NCI-H748 (cell line): Measurements from ENCODE around the gene PPP2R3A.

ENCODE experiments used
- DNase-seq: peaks from one replicate; lab custom pipeline; 2025; ENCODE audit not compliant: unreplicated experiment; lab: John Stamatoyannopoulos, UW

PPP2R3A gene

DNA sequence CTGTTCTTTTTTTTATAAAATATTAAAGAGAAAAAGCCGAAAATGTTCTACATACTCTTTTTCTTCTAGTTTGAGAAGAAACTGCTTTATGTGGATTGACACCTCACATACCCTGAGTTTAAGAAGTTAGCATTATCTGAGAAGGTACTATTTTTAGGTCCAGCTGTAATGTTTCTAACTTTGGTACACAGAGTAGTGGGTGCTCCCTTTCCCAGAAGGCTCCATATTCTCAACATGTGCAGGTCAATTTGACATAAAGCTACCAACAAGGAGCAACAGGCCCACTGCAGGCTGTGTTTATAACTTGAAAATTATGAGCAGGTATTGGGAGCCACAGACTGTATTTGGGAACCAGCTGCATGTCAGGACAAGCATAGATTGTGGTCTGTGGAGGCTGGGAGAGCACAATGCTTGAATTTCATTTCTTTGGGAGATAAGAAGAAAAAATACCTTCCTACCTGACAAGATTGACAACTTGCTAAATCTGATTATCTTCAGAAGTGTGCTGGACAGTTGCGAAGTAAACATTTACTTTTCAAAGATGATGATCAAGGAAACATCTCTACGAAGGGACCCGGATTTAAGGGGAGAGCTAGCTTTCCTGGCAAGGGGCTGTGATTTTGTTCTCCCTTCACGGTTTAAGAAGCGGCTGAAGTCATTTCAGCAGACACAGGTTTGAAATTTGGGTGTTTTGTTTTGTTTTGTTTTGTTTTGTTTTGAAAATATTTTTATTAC lies 57.2 kb downstream of the PPP2R3A start:
- no peak for DNase-seq

DNA sequence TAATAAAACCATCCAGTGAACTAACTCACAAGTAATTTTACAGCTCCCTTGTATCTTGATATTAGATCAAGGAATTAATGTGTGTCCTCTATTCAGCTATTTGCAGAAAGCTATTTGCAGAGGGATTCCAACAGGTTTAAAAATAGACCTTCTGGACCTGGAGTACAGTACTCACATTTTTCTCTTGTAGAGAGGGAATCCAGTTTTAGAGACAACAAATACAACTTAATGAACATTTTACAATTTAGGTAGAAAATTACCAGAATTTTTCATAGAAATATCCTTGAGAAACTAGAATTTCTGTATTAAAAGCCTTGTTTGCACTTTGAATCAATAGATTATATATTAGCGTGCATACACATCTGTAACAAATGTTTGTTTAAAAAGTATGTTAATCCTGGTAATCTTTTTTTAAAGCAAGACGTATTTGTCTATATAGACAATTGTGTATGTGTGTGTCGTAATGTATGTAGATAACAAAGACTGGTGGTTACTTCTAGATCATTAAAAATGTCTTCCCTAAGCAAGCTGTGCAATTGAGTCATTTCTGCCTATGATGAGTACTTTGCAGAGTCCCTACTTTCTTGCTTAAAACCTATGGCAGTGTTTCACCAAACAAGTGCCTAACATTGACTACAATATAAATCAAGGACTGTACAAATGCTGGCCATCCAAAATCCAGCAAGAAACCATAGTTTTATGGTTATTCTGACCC lies 57.9 kb downstream of the PPP2R3A start:
- no peak for DNase-seq

DNA sequence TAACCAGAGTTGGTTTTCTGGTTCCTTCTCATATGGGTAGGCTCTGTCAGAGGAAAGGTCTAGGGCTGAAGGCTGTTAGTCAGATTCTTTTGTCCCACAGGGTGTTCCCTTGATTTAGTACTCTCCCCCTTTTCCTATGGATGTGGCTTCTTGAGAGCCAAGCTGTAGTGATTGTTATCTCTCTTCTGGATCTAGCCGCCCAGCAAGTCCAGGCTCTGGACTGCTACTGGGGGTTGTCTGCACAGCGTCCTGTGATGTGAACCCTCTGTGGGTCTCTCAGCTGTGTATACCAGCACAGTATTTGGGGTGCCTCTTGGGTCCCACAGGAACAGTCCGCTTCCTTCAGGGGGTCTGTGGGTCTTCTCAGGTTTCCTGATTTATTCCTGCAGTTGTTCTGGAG lies 70.8 kb downstream of the PPP2R3A start:
- DNase-seq: no peak

DNA sequence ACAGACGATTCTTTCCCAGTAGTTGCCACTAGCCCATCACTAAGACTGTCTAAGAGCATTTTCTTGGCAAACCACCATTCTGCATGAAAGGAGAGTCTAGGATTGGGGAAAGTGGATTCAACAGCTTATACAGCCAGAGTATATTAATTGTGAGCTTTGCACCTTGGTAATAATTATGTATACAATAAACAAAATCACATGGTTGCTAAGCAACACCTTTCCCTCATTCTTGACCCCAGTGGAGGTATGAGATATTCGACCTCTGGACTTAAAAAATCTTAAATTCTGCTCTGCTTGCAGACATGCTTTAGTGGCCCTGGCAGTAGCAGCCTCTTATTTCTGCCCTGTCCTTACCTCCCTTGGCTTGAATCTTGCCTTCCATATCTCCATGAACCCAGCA lies 73.1 kb downstream of the PPP2R3A start:
- DNase-seq: no peak

DNA sequence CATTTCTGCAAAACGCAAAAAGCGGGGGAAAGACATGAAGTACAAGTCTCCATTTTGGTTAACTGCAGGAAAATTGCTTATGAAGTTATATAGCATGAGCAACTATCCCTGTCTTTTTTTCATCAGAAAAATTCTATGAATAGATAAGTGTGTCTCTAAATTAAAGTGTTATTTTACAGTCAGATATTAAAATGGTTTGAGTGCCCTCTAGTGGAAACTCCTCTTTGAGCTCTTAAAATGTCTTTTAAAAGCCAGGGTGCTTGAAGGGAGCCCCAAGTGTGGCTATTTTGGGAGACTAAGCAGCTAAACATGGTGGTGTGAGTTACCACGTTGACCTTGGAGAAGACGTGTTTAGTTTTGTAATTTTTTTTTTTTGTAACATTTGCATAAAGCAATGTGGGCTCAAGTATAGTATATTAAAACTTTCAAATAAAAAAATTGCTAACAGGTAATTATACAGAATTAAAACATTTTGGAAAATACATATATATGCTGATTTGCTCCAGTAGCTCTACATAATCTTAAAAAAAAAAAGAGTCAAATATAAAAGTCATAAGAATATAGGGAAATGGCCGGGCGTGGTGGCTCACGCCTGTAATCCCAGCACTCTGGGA lies 77.2 kb downstream of the PPP2R3A start:
- peak; percentile 54 for DNase-seq

DNA sequence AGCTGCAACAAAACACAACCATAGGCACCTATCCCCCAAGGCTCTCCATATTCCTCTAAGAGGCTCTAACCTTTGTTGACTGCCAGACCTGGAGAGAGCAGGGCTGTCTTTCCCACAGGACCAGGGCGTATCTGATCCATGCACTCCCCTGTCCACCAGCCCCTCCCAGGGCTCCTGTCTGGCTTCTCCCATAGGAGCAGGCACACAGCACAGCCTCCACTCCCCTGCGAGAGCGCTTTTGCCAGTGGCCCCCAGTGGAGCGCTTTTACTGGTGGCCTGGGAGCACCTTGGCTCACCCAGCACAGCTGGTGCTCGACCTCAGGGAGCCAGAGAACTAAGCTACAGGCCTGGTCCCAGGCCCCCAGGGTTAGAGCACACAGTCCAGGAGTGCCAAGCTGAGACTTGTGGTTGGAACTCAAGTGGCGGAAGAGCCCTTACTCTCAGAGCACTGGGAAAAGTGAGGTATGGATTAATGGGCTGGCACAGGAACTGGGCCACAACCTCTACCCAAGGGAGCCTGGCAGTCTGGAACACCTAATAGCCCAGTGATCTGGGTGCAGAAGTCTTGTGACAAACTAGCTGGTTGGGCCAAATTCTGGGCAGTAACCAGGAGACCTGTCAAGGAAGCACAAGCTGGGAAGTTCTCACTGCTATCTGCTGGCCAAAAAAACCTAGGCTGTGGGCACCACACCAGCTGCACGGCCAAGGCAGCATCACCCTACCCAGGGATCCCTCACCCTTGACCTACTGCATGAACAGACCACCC lies 79.6 kb downstream of the PPP2R3A start:
- peak; percentile 0 for DNase-seq

DNA sequence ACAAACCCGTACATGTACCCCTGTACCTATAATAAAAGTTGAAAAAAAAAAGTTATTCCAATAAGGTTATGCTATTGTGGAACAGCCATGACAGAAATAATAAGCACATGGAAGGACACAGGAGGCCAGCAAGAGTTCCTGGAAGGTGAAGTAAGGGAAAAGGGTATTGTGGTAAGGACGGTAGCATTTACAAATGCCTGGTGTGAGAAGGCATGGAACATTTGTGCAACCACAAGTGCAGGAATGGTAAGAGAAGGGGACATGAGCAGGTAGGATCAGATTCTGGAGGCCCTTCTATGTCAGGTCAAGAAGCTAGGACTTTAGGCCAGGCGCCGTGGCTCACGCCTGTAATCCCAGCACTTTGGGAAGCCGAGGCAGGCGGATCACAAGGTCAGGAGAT lies 82.5 kb downstream of the PPP2R3A start:
- DNase-seq: no peak

DNA sequence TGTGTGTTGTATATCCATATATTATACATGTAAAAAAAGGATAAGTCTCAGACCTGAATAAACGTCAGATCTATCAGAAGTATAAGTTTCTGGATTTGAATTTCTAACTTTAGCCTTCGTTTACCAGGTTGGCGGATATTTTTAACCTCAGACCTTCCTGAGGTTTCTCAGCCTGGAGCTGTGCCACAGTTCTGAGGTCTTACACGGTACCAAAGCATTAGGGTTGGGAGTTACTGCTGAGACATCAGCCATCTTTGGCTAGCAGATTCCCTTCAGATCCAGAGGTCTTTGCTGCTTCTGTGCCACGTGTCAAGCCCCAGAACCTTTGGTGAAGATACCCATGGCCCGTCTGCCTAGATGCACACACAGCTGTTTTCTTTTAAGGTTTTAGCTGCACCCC lies 84.7 kb downstream of the PPP2R3A start:
- DNase-seq: no peak

DNA sequence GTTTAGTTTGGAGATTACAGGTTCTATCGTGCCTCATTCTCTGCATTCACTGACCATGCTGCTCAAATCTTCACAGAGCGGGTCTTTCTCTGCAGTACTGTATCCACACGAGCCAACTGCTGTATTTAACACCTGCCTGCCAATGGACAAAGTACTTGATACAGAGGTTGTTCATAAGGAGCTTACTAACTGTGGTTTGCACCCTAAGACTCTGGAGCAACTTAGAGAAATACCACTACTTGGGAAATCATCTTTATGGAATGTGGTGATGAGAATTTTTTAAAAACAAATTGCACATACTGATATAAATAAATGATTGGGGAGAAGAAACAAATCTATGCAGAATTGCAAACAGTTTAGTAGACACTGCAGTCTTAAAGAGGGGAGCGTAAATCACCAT lies 90.0 kb downstream of the PPP2R3A start:
- DNase-seq: no peak

DNA sequence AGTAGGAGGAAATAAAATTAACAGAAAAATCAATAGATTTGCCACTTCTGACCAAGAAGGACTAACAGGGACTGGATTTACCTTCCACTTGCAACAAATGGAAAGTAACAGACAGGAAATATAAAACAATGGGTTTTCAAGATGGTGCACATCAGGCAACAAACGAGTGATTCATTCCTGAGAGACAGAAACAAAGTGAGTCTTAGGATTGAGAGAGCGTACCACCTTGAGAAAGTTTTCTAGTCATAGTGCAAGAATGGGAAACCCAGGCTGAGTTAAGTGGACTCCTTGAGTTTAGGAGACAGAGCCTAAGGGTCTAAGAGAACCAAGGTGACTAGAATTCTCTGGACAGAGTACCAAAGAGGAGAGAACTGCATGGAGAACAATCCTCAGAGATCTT lies 101.7 kb downstream of the PPP2R3A start:
- DNase-seq: no peak

DNA sequence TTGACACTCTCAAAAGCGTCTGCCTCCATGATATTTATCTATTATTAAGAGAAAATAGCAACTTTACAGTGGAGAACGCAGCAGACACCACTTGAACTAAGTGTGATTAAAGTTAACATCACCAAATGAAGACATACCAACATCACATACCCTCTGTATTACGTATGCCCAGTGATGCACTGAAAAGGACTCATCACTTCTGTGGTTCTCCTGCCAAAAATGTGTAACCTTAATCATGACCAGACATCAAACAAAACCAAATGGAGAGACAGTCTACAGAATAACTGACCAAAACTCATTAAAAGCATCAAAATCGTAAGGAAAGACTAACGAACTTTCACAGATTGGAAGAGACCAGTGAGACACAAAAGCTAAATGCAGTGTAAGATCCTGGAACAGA lies 103.2 kb downstream of the PPP2R3A start:
- DNase-seq: no peak

DNA sequence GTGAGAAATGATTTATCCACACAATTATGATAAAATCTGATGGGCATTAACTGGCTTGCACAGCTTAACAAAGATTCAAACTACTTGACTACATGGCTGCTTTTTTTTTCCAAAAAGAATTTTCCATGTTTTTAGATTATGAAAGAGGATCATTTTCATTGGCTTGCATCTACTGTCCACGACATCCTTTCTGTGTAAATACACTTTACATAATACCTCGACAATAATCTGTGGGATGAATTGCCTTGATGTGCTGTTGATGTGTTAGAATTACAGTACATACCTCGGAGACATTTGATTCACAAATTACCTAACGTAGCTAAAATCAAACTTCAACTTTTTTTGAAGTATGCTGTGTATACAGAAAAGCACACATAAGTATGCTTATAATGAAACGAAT lies 104.4 kb downstream of the PPP2R3A start:
- no peak for DNase-seq

DNA sequence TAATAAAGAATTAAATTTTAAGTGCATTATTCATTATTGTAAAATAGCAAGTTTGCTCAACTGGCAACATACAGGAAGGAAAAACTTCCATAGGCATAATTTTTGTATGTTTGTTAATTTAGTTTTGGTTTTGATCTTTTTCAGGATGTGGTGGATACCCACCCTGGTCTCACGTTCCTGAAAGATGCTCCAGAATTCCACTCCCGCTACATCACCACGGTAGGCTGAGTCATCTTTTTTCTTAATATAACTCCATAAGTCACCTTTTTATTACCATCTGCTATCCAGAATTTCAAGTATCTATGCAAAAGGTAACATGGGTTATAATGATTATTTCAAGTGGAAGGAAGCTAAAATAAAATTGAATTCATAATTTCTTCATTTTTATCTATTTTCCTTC lies 104.8 kb downstream of the PPP2R3A start:
- no peak for DNase-seq

DNA sequence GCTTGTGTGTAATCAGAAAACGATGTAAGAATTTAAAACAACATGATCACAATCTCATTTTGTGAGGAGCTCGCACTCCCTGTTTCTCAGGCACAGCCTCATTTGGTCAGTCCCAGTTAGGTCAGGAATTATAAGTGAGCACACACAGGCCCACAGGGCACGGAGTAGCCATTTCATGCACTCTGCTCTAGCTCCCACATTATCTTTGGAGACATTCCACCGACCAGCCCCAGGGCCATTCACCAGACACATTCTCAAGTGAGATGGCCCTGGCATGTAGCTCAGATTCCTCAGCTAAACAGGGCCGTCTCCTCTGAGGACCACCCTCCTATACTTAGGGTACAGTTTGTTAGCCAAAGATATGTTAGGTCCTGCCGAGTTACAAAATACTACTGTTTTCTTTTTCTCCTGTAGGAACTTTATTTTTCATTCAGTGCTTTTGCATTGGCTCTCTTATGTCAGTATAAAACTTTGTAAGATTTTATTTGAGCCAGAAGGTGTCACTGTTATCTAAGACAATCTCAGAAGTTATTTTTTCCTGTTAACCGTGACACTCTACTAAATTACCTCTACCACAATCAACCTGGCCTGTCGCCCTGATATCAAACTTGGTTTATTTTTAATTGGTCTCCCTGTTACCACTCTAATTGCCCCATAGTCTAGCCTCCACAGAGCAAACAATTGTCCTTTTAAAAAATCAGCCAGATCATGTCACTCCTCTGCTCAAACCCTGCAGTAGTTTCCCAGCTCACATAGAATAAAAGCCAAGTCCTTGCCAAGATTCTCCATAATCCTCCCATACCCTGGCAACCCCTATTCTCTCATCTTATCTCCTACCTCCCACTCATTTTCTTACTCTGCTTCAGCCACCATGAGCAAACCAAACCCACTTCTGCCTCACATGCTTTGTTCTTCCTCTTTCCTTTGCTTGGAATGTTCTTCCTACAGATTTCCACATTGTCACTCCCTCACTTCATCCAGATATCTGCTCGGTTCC lies 105.7 kb downstream of the PPP2R3A start:
- DNase-seq: peak; percentile 0

DNA sequence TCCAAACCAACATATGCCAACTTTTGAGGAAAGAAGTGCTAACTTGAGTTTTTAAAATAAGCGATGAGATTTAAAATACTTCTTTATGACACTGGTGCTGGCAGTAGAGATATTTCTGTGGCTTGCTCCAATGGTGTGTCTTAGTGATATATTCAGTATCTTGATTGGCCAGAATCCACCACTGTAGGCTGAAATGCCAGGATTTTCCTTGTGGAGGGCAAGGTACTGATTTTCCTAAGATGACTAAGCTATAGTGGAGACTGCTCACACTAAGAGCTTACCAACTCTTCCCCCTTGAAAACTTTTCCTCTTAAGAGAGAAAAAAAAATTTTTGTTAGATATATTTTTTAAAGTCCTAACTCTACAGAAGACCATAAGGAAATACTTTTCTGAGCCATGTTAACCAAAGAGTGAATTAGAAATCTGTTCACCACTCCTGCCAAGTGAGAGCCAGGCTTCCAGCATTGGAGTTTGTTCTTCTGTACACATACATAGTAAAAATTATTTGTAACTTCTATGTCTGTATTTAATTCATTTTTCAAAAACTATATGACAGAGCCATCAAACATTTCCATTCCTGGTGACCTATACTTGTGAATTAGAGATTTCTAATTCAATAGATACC lies 109.1 kb downstream of the PPP2R3A start:
- DNase-seq: no peak

DNA sequence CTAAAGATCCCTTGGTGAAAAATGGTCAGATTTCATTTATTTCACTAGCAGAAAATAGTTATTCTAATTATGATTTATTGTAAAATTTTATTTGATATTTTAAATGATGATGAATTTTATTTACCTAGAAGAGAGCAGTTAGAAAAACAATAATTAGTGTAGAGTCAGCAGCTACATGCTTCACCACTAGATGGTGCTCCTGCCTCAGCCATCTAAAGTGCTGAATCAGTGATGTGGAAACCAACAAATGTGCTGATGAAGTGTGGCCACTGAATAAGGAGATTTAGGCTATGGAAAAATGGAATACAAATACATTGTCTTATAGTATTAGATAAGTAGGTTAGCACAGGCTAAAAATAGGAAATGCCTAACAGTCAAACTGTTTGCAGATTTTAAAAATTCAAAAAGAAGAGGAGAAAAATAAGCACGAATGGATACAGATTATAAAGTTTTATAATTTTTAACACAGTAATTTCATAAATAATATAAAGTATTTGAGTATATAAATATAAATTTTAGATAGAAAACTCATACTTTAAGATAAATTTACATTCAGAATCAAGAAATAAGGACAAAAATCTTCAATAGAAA lies 109.8 kb downstream of the PPP2R3A start:
- peak; percentile 60 for DNase-seq

DNA sequence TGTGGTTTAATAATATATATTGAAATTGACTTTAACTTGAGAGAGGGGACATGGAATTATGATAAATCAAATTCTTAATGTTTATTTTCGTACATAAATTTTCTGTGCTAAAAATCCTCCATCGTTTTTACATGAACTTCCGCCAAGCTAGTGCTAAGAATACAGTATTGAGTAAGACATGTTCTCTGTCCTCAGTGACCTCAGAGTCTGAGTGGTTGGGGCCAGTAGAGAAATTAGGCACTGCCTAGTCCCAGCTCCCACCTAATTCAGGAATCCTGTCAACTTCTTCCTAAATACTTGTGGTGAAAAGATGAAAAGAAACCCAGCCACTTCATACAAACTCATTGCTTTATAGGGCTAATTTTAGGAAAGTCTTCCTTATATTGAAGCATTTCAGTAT lies 110.3 kb downstream of the PPP2R3A start:
- no peak for DNase-seq

DNA sequence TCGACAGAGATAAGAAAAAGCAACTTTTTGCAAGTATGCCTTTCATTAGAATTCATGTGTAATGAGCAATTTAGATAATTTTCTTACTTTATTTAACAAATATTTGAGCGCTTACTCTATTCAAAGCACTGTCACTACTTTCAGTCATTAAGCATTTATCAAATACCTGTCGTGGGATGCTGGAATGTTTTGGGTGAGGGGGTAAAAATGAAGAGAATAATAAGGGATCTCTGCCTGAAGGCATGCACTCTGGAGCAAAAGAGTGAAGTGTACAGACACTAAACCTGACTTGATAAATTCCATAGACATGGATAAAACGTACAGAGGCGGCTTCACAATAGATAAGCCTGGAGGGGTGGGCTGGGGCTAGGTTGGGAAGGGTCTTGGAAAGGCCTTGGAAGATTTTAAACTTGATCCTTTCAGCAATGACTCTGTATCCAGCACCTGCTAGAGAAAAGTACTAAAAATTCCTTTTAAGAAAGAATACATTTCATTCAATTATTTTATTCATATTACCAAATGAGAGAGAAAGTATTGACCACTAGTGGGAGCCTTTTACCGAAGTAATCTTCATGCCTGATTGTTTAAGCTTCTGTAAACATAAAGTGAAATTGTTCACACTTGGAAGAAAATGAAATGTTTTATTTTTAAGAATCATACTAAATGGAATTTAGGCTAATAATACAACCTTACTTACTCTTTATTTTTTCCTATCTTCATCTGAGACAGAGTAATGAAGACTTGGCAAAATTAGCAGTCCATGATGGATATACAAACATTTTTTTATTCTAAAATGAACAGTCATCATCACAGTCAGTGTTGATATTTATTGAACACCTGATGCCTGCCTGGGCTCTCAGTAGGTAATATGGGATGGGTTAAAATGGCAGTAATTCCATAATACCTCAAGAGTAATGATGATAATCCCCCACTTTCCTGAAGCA lies 113.2 kb downstream of the PPP2R3A start:
- peak; percentile 35 for DNase-seq
